Measurements from ENCODE around the gene GNG11.

Gene GNG11

GRCh38 chr7:93883917-93884345, 37.6 kb upstream of the GNG11 start:
- peaks cover 11% of the 10 kb centered on the region for H3K36me3 ChIP-seq (ENCODE audit: insufficient read depth, insufficient read length, low read length)
- no peak overlapping the region for H3K9ac ChIP-seq (ENCODE audit: insufficient read length, low read depth)
- H3K4me1 ChIP-seq (ENCODE audit: insufficient read depth, insufficient read length) = no peaks in the 10 kb centered on the region
- H3K4me3 ChIP-seq (ENCODE audit: insufficient read length, low read depth) = no peak overlapping the region
- no peak for TF ChIP-seq SUZ12 (IDR thresholded peaks at IDR 0.05; ENCODE audit: extremely low read depth, insufficient read depth, insufficient read length)
- no peak for TF ChIP-seq YY1 (IDR thresholded peaks at IDR 0.05; ENCODE audit: insufficient read depth, insufficient read length)
- H3K9me3 ChIP-seq (ENCODE audit: insufficient read depth, low read length) = no peaks in the 10 kb centered on the region
- DNase-seq (ENCODE audit: low read depth, low spot score) = no peak
- H3K27me3 ChIP-seq (ENCODE audit: insufficient read depth, insufficient read length) = no peaks in the 10 kb centered on the region

GRCh38 chr7:93884541-93884940, 37.0 kb upstream of the GNG11 start:
- no peak overlapping the region for H3K9ac ChIP-seq (ENCODE audit: insufficient read length, low read depth)
- H3K4me1 ChIP-seq (ENCODE audit: insufficient read depth, insufficient read length) = no peaks in the 10 kb centered on the region
- H3K36me3 ChIP-seq (ENCODE audit: insufficient read depth, insufficient read length, low read length) = peaks cover 11% of the 10 kb centered on the region
- DNase-seq (ENCODE audit: low read depth, low spot score) = no peak
- H3K9me3 ChIP-seq (ENCODE audit: insufficient read depth, low read length) = no peaks in the 10 kb centered on the region
- H3K27me3 ChIP-seq (ENCODE audit: insufficient read depth, insufficient read length) = no peaks in the 10 kb centered on the region
- H3K4me3 ChIP-seq (ENCODE audit: insufficient read length, low read depth) = no peak overlapping the region
- TF ChIP-seq SUZ12 (IDR thresholded peaks at IDR 0.05; ENCODE audit: extremely low read depth, insufficient read depth, insufficient read length) = no peak

- Histone ChIP-seq H3K4me3 (ENCODE audit: insufficient read length, low read depth) (no peak overlapping the region), H3K9ac (ENCODE audit: insufficient read length, low read depth) (no peak overlapping the region), H3K27me3 (ENCODE audit: insufficient read depth, insufficient read length) (no peaks in the 10 kb centered on the region), H3K4me1 (ENCODE audit: insufficient read depth, insufficient read length) (no peaks in the 10 kb centered on the region), H3K36me3 (ENCODE audit: insufficient read depth, insufficient read length, low read length) (peaks cover 11% of the 10 kb centered on the region), H3K9me3 (ENCODE audit: insufficient read depth, low read length) (no peaks in the 10 kb centered on the region)
- no peak for DNase-seq (ENCODE audit: low read depth, low spot score)
- TF ChIP-seq SUZ12 (IDR thresholded peaks at IDR 0.05; ENCODE audit: extremely low read depth, insufficient read depth, insufficient read length) (no peak), ZNF274 (IDR thresholded peaks at IDR 0.05; ENCODE audit: low read depth, low read length) (no peak), YY1 (IDR thresholded peaks at IDR 0.05; ENCODE audit: insufficient read depth, insufficient read length) (no peak)
Observed at GRCh38 chr7:93889261-93889660, 32.3 kb upstream of the GNG11 start.

- H3K36me3 ChIP-seq (ENCODE audit: insufficient read depth, insufficient read length, low read length) = peaks cover 11% of the 10 kb centered on the region
- H3K9ac ChIP-seq (ENCODE audit: insufficient read length, low read depth) = peak overlapping the region; percentile 77
- peak overlapping the region; percentile 61 for H3K4me3 ChIP-seq (ENCODE audit: insufficient read length, low read depth)
- TF ChIP-seq ZNF274 (IDR thresholded peaks at IDR 0.05; ENCODE audit: low read depth, low read length) (no peak), YY1 (IDR thresholded peaks at IDR 0.05; ENCODE audit: insufficient read depth, insufficient read length) (no peak), SUZ12 (IDR thresholded peaks at IDR 0.05; ENCODE audit: extremely low read depth, insufficient read depth, insufficient read length) (no peak)
- DNase-seq (ENCODE audit: low read depth, low spot score) = peak; percentile 32
- no peaks in the 10 kb centered on the region for H3K4me1 ChIP-seq (ENCODE audit: insufficient read depth, insufficient read length)
- no peaks in the 10 kb centered on the region for H3K9me3 ChIP-seq (ENCODE audit: insufficient read depth, low read length)
- H3K27me3 ChIP-seq (ENCODE audit: insufficient read depth, insufficient read length) = no peaks in the 10 kb centered on the region
Observed at GRCh38 chr7:93890041-93890463, 31.5 kb upstream of the GNG11 start.

GRCh38 chr7:93890464-93891068, 31.0 kb upstream of the GNG11 start, which contains the start of gene TFPI2:
TFPI2 (minus strand) TSS chr7:93890753; CDS start chr7:93890678, 75 bp downstream.
- peak within 1 kb of the TSS; percentile 61 for H3K4me3 ChIP-seq (ENCODE audit: insufficient read length, low read depth)
- no peak for TF ChIP-seq ZNF274 (IDR thresholded peaks at IDR 0.05; ENCODE audit: low read depth, low read length)
- no peak for TF ChIP-seq YY1 (IDR thresholded peaks at IDR 0.05; ENCODE audit: insufficient read depth, insufficient read length)
- TF ChIP-seq SUZ12 (IDR thresholded peaks at IDR 0.05; ENCODE audit: extremely low read depth, insufficient read depth, insufficient read length) = no peak
- no peaks in the 10 kb centered on the region for H3K9me3 ChIP-seq (ENCODE audit: insufficient read depth, low read length)
- peak within 1 kb of the TSS; percentile 77 for H3K9ac ChIP-seq (ENCODE audit: insufficient read length, low read depth)
- peak; percentile 43 for DNase-seq (ENCODE audit: low read depth, low spot score)
- H3K4me1 ChIP-seq (ENCODE audit: insufficient read depth, insufficient read length) = no peaks in the 10 kb centered on the region
- H3K36me3 ChIP-seq (ENCODE audit: insufficient read depth, insufficient read length, low read length) = peaks cover 6% of the 10 kb centered on the region
- no peaks in the 10 kb centered on the region for H3K27me3 ChIP-seq (ENCODE audit: insufficient read depth, insufficient read length)

- Histone ChIP-seq H3K4me3 (ENCODE audit: insufficient read length, low read depth) (no peak overlapping the region), H3K36me3 (ENCODE audit: insufficient read depth, insufficient read length, low read length) (no peaks in the 10 kb centered on the region), H3K9ac (ENCODE audit: insufficient read length, low read depth) (no peak overlapping the region), H3K4me1 (ENCODE audit: insufficient read depth, insufficient read length) (no peaks in the 10 kb centered on the region), H3K27me3 (ENCODE audit: insufficient read depth, insufficient read length) (no peaks in the 10 kb centered on the region), H3K9me3 (ENCODE audit: insufficient read depth, low read length) (no peaks in the 10 kb centered on the region)
- DNase-seq (ENCODE audit: low read depth, low spot score) = no peak
- no peak for TF ChIP-seq ZNF274 (IDR thresholded peaks at IDR 0.05; ENCODE audit: low read depth, low read length)
- TF ChIP-seq YY1 (IDR thresholded peaks at IDR 0.05; ENCODE audit: insufficient read depth, insufficient read length) = no peak
- no peak for TF ChIP-seq SUZ12 (IDR thresholded peaks at IDR 0.05; ENCODE audit: extremely low read depth, insufficient read depth, insufficient read length)
Observed at GRCh38 chr7:93894426-93894825, 27.1 kb upstream of the GNG11 start.

GRCh38 chr7:93894966-93895640, 26.4 kb upstream of the GNG11 start:
- no peak for DNase-seq (ENCODE audit: low read depth, low spot score)

More at GRCh38 chr7:93894966-93895640, 26.4 kb upstream of the GNG11 start:
- Histone ChIP-seq H3K27me3 (ENCODE audit: insufficient read depth, insufficient read length) (no peaks in the 10 kb centered on the region), H3K4me3 (ENCODE audit: insufficient read length, low read depth) (no peak overlapping the region), H3K9ac (ENCODE audit: insufficient read length, low read depth) (no peak overlapping the region), H3K9me3 (ENCODE audit: insufficient read depth, low read length) (no peaks in the 10 kb centered on the region), H3K36me3 (ENCODE audit: insufficient read depth, insufficient read length, low read length) (no peaks in the 10 kb centered on the region), H3K4me1 (ENCODE audit: insufficient read depth, insufficient read length) (no peaks in the 10 kb centered on the region)
- TF ChIP-seq YY1 (IDR thresholded peaks at IDR 0.05; ENCODE audit: insufficient read depth, insufficient read length) = no peak
- TF ChIP-seq SUZ12 (IDR thresholded peaks at IDR 0.05; ENCODE audit: extremely low read depth, insufficient read depth, insufficient read length) = no peak
- TF ChIP-seq ZNF274 (IDR thresholded peaks at IDR 0.05; ENCODE audit: low read depth, low read length) = no peak
